Trophoblast cell (in vitro differentiated cells and primary cell): ENCODE data around the gene PSENEN.

Experiments
- DNase-seq, 2 donors: peaks; one replicate each; pipeline ENCODE4 v3.0.0-alpha.2; 2016
- H2AFZ ChIP-seq: 2 replicates; pipeline ENCODE4 v1.6.1; 2013; ENCODE audit warnings: low read length, moderate library complexity, mild to moderate bottlenecking; ENCODE audit not compliant: insufficient read depth, poor library complexity
- H2AK5ac ChIP-seq: 2 replicates; pipeline ENCODE4 v1.6.1; 2013; ENCODE audit warnings: mild to moderate bottlenecking, low read length
- H2BK120ac ChIP-seq: 2 replicates; pipeline ENCODE4 v1.6.1; 2013; ENCODE audit warnings: low read length, mild to moderate bottlenecking, moderate library complexity; ENCODE audit not compliant: insufficient read depth, poor library complexity
- H2BK12ac ChIP-seq: 2 replicates; pipeline ENCODE4 v1.6.1; 2013; ENCODE audit warnings: mild to moderate bottlenecking, low read length, moderate library complexity
- H2BK5ac ChIP-seq: 2 replicates; pipeline ENCODE4 v1.6.1; 2013; ENCODE audit warnings: low read length, low read depth, moderate library complexity, mild to moderate bottlenecking; ENCODE audit not compliant: poor library complexity
- H3K14ac ChIP-seq: 2 replicates; pipeline ENCODE4 v1.6.1; 2013; ENCODE audit warnings: mild to moderate bottlenecking, low read length
- H3K18ac ChIP-seq: 2 replicates; pipeline ENCODE4 v1.6.1; 2013; ENCODE audit warnings: mild to moderate bottlenecking, low read length
- H3K23ac ChIP-seq: 2 replicates; pipeline ENCODE4 v1.6.1; 2013; ENCODE audit warnings: low read length
- H3K27ac ChIP-seq: 2 replicates; pipeline ENCODE4 v1.5.1; 2013; ENCODE audit warnings: low read depth, mild to moderate bottlenecking, inconsistent platforms, low read length, moderate library complexity
- H3K27me3 ChIP-seq: 2 replicates; pipeline ENCODE4 v1.6.1; 2013; ENCODE audit warnings: inconsistent platforms, mild to moderate bottlenecking, low read length, moderate library complexity; ENCODE audit not compliant: insufficient read depth
- H3K36me3 ChIP-seq, 2 experiments: 1 replicate in 1 of 2; 2 replicates in 1 of 2; pipeline ENCODE4 v1.6.1; 2013; ENCODE audit warnings: low read length in 2 of 2, mild to moderate bottlenecking in 2 of 2, moderate library complexity in 1 of 2; ENCODE audit not compliant: insufficient read depth in 2 of 2, control insufficient read depth in 1 of 2
- H3K4ac ChIP-seq: 2 replicates; pipeline ENCODE4 v1.6.1; 2013; ENCODE audit warnings: low read depth, mild to moderate bottlenecking, low read length, moderate library complexity
- H3K4me1 ChIP-seq, 2 experiments: 1 replicate in 1 of 2; 2 replicates in 1 of 2; pipeline ENCODE4 v1.6.1; 2013; ENCODE audit warnings: low read length in 2 of 2, mild to moderate bottlenecking in 2 of 2, moderate library complexity in 1 of 2; ENCODE audit not compliant: insufficient read depth in 2 of 2, control insufficient read depth in 1 of 2
- H3K4me2 ChIP-seq: 2 replicates; pipeline ENCODE4 v1.6.1; 2013; ENCODE audit warnings: inconsistent platforms, mild to moderate bottlenecking, low read length, moderate library complexity
- H3K4me3 ChIP-seq: 2 replicates; pipeline ENCODE4 v1.5.1; 2013; ENCODE audit warnings: mild to moderate bottlenecking, low read depth, low read length, inconsistent platforms
- H3K79me1 ChIP-seq: one replicate; pipeline ENCODE4 v1.6.1; 2013; ENCODE audit warnings: low read length
- H3K79me2 ChIP-seq: 2 replicates; pipeline ENCODE4 v1.6.1; 2013; ENCODE audit warnings: low read length, mild to moderate bottlenecking; ENCODE audit not compliant: control insufficient read depth, insufficient read depth, poor library complexity
- H3K9ac ChIP-seq: 2 replicates; pipeline ENCODE4 v1.6.1; 2013; ENCODE audit warnings: mild to moderate bottlenecking, low read length
- H3K9me3 ChIP-seq: 2 replicates; pipeline ENCODE4 v1.6.1; 2013; ENCODE audit warnings: low read depth, mild to moderate bottlenecking, control low read depth, inconsistent platforms, low read length; ENCODE audit not compliant: insufficient read depth
- H4K12ac ChIP-seq: 2 replicates; pipeline ENCODE4 v1.6.1; 2013; ENCODE audit warnings: low read depth, mild to moderate bottlenecking, low read length, moderate library complexity
- H4K8ac ChIP-seq: 2 replicates; pipeline ENCODE4 v1.6.1; 2013; ENCODE audit warnings: low read depth, mild to moderate bottlenecking, low read length, moderate library complexity
- H4K91ac ChIP-seq: one replicate; pipeline ENCODE4 v1.6.1; 2013; ENCODE audit warnings: low read depth, mild to moderate bottlenecking, low read length, moderate library complexity
- WGBS: extraction: QIAGEN DNeasy Blood & Tissue Kit; methylation state at CpG from one replicate; pipeline ENCODE4 v1.1.7; 2013; ENCODE audit warnings: missing lambda C conversion rate; ENCODE audit not compliant: insufficient read length, insufficient coverage; ENCODE audit errors: extremely low coverage; 5-methylcytosine and 5-hydroxymethylcytosine counted together

Gene PSENEN

GRCh38 chr19:35746087-35746462 is 624 bp downstream of the PSENEN start:
- H4K12ac ChIP-seq: peak overlapping the region; percentile 22
- peak overlapping the region; percentile 16 for H3K4ac ChIP-seq
- peaks cover 13 to 24% of the 10 kb centered on the region in 2 experiments for H3K4me1 ChIP-seq
- H3K4me3 ChIP-seq: peak overlapping the region; percentile 83
- no peak overlapping the region for H2BK12ac ChIP-seq
- peak overlapping the region; percentile 98 for H3K4me2 ChIP-seq
- peak overlapping the region; percentile 29 for H2BK120ac ChIP-seq
- no peak overlapping the region for H3K23ac ChIP-seq
- H3K9me3 ChIP-seq: peaks cover 3% of the 10 kb centered on the region
- peak overlapping the region; percentile 50 for H2AFZ ChIP-seq
- no peaks in the 10 kb centered on the region for H3K27me3 ChIP-seq
- no peak overlapping the region for H3K27ac ChIP-seq
- H3K9ac ChIP-seq: peak overlapping the region; percentile 85
- no CpG with 5 or more reads among the region's 4 CpGs for WGBS
- H3K14ac ChIP-seq: peak overlapping the region; percentile 70
- peak overlapping the region; percentile 84 for H4K8ac ChIP-seq
- H3K79me2 ChIP-seq: peaks cover 11% of the 10 kb centered on the region
- no peak for DNase-seq
- H3K18ac ChIP-seq: peak overlapping the region; percentile 18
- H2AK5ac ChIP-seq: peak overlapping the region; percentile 91
- H4K91ac ChIP-seq: peak overlapping the region; percentile 84
- H2BK5ac ChIP-seq: peak overlapping the region; percentile 69
- peaks cover 13% of the 10 kb centered on the region for H3K79me1 ChIP-seq
- H3K36me3 ChIP-seq: peaks cover 3 to 5% of the 10 kb centered on the region in 2 experiments

- Histone ChIP-seq H3K79me1 (peaks cover 13% of the 10 kb centered on the region), H3K27me3 (no peaks in the 10 kb centered on the region), H2BK120ac (no peak overlapping the region), H3K36me3 (peaks cover 3 to 5% of the 10 kb centered on the region in 2 experiments), H3K4me2 (peak overlapping the region; percentile 98), H4K8ac (no peak overlapping the region), H3K14ac (no peak overlapping the region), H3K27ac (no peak overlapping the region), H3K9me3 (peaks cover 3% of the 10 kb centered on the region), H4K91ac (no peak overlapping the region), H2AFZ (no peak overlapping the region), H3K4ac (peak overlapping the region; percentile 9), H3K23ac (no peak overlapping the region), H3K4me3 (no peak overlapping the region), H2BK5ac (no peak overlapping the region), H4K12ac (peak overlapping the region; percentile 0), H2AK5ac (no peak overlapping the region), H3K4me1 (peaks cover 13 to 24% of the 10 kb centered on the region in 2 experiments), H3K18ac (no peak overlapping the region), H3K79me2 (peaks cover 11% of the 10 kb centered on the region), H3K9ac (peak overlapping the region; percentile 14), H2BK12ac (no peak overlapping the region)
- no CpG with 5 or more reads among the region's 5 CpGs for WGBS
- DNase-seq: no peak
Measured at GRCh38 chr19:35746531-35746930, 1.1 kb downstream of the PSENEN start.

DNA sequence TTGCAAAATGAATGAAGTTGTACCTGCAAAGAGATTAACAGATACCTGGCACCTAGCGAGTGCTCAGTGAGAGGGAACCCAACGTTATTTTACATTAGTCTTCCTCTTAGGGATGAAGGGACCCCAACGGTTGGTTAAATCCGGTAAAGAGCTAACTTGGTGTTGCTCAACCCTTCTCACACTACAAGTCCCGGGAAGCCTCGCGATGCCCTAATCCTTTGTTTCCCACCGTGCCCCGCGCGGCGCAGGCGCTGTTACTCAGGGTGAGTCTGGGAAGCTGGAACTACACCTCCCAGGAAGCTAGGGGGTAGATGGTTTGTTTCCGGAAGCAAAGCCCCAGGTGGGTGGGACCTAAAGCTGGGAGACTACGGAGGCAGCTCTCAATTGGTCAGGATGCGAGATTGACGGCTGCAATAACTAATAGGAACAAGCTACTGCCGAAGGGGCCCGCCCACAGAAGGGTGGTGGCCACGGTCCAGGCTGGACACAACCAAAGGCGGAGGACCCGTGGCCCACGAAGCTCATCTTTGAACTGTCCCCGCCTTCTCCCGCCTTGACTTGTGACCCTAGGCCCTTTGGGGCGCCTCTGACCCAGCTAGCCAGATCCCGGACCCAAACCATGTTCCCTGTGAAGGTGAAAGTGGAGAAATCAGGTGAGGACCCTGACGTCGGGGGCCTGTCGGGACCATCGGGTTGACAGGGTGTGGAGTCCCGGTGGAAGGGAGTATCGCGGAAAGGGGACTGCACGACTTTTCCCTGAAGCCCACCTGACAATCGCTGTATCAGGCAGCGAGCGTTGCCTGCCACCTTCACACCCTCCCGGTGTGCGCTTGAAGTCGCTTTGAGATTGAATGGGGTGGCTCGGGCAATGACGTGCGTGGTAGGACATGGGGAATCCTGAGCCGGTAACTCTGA is 2.9 kb downstream of the PSENEN start, which contains the start of gene LIN37:
TSS of gene LIN37 (plus strand) at position 471 of the 915 bp plus-strand sequence. CDS start at position 620, 149 bp downstream.
- Histone ChIP-seq H4K12ac (peak within 1 kb of the TSS; percentile 59), H3K4ac (peak within 1 kb of the TSS; percentile 93), H3K4me1 (peaks cover 13 to 24% of the 10 kb centered on the region in 2 experiments), H3K79me2 (peaks cover 11% of the 10 kb centered on the region), H2BK120ac (peak within 1 kb of the TSS; percentile 72), H3K4me3 (peak within 1 kb of the TSS; percentile 93), H3K27me3 (no peaks in the 10 kb centered on the region), H2AFZ (peak within 1 kb of the TSS; percentile 56), H3K4me2 (peak within 1 kb of the TSS; percentile 96), H3K9ac (peak within 1 kb of the TSS; percentile 95), H4K8ac (peak within 1 kb of the TSS; percentile 75), H3K23ac (no peak within 1 kb of the TSS), H2AK5ac (peak within 1 kb of the TSS; percentile 61), H3K9me3 (peaks cover 3% of the 10 kb centered on the region), H2BK5ac (peak within 1 kb of the TSS; percentile 32), H4K91ac (peak within 1 kb of the TSS; percentile 56), H2BK12ac (peak within 1 kb of the TSS; percentile 38), H3K36me3 (peaks cover 16 to 19% of the 10 kb centered on the region in 2 experiments), H3K79me1 (peaks cover 13% of the 10 kb centered on the region), H3K18ac (peak within 1 kb of the TSS; percentile 89), H3K14ac (peak within 1 kb of the TSS; percentile 74), H3K27ac (peak within 1 kb of the TSS; percentile 14)
- peak; percentile 100 for DNase-seq
- no CpG with 5 or more reads among the region's 45 CpGs for WGBS

GRCh38 chr19:35750167-35750566 is 4.7 kb downstream of the PSENEN start:
- peaks cover 11% of the 10 kb centered on the region for H3K79me2 ChIP-seq
- peaks cover 13% of the 10 kb centered on the region for H3K79me1 ChIP-seq
- peak overlapping the region; percentile 65 for H3K4ac ChIP-seq
- no peak overlapping the region for H3K9ac ChIP-seq
- H2BK5ac ChIP-seq: peak overlapping the region; percentile 82
- peak overlapping the region; percentile 40 for H2AK5ac ChIP-seq
- WGBS: no CpG with 5 or more reads among the region's 5 CpGs
- H4K8ac ChIP-seq: peak overlapping the region; percentile 59
- H3K4me2 ChIP-seq: peak overlapping the region; percentile 55
- DNase-seq: peak; percentile 75
- peaks cover 28 to 30% of the 10 kb centered on the region in 2 experiments for H3K36me3 ChIP-seq
- no peak overlapping the region for H3K23ac ChIP-seq
- peak overlapping the region; percentile 63 for H3K14ac ChIP-seq
- H4K91ac ChIP-seq: peak overlapping the region; percentile 85
- H3K9me3 ChIP-seq: peaks cover 4% of the 10 kb centered on the region
- peak overlapping the region; percentile 14 for H4K12ac ChIP-seq
- H2BK120ac ChIP-seq: peak overlapping the region; percentile 77
- H2BK12ac ChIP-seq: peak overlapping the region; percentile 50
- peak overlapping the region; percentile 94 for H3K27ac ChIP-seq
- H3K18ac ChIP-seq: peak overlapping the region; percentile 78
- peaks cover 15 to 22% of the 10 kb centered on the region in 2 experiments for H3K4me1 ChIP-seq
- H3K27me3 ChIP-seq: no peaks in the 10 kb centered on the region
- H2AFZ ChIP-seq: peak overlapping the region; percentile 26
- H3K4me3 ChIP-seq: peak overlapping the region; percentile 23
